T-helper 17 cell (primary cell): ENCODE measurements around the gene THADA. TPM values are rescaled to one million over a fixed set of nuclear protein-coding genes. Genes with fewer than 3 reads are reported as not detected.
"Not testable (repeated sequence)": the region's sequence is repeated elsewhere in the genome, so short reads cannot be mapped to it uniquely, and the experiment has no call there.

ENCODE experiments used
- ATAC-seq: fragments of 150-1000 bp; cut with Tn5 transposase; 2 replicates; pipeline ENCODE4 v1.10.0; 2021; ENCODE audit warnings: mild to moderate bottlenecking, moderate library complexity
- DNase-seq, 3 donors: peaks; one replicate each; pipeline versions ENCODE4 v3.0.0 to v3.0.0-alpha.2; 2020 to 2021
- H3K9me3 ChIP-seq: one replicate; pipeline ENCODE4 v1.7.0; 2013; ENCODE audit warnings: low read length, mild to moderate bottlenecking; ENCODE audit not compliant: control insufficient read depth, poor library complexity, severe bottlenecking
- H3K27ac Mint-ChIP-seq: one replicate; pipeline ENCODE4 v1.8.0; 2022; ENCODE audit warnings: mild to moderate bottlenecking, moderate library complexity, mixed read lengths
- H3K27me3 Mint-ChIP-seq: one replicate; pipeline ENCODE4 v1.8.0; 2022; ENCODE audit warnings: mixed read lengths
- H3K36me3 Mint-ChIP-seq: one replicate; pipeline ENCODE4 v1.8.0; 2022; ENCODE audit warnings: low read depth, mixed read lengths
- H3K4me1 Mint-ChIP-seq: one replicate; pipeline ENCODE4 v1.8.0; 2022; ENCODE audit warnings: mild to moderate bottlenecking, mixed read lengths
- H3K4me3 Mint-ChIP-seq: one replicate; pipeline ENCODE4 v1.8.0; 2022; ENCODE audit warnings: mild to moderate bottlenecking, moderate library complexity, mixed read lengths
- total RNA-seq, 4 donors: library from RNA in 2 of 4; stranded (reverse) in 2 of 4; gene quantifications; one replicate each; pipeline ENCODE4 v1.2.3 and lab custom pipeline; 2022 to 2026

THADA gene, protein sequence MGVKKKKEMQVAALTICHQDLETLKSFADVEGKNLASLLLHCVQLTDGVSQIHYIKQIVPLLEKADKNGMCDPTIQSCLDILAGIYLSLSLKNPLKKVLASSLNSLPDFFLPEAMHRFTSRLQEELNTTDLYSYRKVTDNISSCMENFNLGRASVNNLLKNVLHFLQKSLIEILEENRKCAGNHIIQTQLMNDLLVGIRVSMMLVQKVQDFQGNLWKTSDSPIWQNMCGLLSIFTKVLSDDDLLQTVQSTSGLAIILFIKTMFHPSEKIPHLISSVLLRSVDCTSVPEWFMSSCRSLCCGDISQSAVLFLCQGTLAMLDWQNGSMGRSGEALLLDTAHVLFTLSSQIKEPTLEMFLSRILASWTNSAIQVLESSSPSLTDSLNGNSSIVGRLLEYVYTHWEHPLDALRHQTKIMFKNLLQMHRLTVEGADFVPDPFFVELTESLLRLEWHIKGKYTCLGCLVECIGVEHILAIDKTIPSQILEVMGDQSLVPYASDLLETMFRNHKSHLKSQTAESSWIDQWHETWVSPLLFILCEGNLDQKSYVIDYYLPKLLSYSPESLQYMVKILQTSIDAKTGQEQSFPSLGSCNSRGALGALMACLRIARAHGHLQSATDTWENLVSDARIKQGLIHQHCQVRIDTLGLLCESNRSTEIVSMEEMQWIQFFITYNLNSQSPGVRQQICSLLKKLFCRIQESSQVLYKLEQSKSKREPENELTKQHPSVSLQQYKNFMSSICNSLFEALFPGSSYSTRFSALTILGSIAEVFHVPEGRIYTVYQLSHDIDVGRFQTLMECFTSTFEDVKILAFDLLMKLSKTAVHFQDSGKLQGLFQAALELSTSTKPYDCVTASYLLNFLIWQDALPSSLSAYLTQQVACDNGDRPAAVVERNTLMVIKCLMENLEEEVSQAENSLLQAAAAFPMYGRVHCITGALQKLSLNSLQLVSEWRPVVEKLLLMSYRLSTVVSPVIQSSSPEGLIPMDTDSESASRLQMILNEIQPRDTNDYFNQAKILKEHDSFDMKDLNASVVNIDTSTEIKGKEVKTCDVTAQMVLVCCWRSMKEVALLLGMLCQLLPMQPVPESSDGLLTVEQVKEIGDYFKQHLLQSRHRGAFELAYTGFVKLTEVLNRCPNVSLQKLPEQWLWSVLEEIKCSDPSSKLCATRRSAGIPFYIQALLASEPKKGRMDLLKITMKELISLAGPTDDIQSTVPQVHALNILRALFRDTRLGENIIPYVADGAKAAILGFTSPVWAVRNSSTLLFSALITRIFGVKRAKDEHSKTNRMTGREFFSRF (N-terminal part only)
- 10 to 100 TPM; 40.1 to 41.0 TPM for total RNA-seq
- total RNA-seq (lab: John Stamatoyannopoulos, UW): 89.8 to 105 reads per million in 2 donors

DNA sequence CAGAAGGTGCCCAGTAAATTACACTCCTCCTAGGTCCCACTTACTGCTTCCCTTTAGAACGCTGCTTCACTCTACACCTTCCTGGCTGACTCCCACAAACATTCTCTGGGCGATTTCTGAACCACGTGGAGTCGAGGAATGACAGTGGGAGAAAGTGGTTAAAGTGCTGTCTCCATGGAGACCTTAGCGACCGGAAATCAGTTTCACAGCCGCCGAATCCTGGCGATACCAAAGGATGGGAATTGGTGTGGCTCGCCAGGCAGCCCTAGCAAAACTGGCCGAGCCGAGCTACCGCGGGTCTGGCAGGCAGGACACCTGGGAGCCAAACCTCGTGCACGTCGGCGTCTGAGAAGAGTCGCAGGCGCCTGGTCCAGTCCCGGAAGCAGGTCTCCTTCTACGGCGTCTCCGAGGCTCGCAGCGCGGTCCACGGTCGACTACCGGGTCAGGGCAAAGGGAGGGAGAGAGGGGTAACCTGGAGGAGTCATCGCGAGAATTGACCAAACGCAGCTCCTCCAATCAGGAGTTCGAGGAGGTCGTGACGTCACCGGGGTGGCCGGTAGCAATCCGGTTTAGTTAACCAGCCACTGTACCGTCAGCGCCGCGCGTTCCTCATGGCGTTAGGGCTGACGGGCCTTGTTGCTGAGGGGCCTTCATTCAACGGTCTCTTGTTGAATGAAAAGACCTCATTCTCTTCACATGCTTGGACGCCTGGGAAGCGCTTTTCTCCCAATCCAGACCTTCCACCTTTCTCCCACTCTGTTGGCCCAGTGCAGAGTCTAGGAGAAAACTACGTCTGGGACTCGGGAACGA lies at the start of gene THADA:
THADA (minus strand) TSS at position 436 of the 810 bp plus-strand sequence. CDS start 3,646 bp downstream, outside the sequence.
- DNase-seq (peak; percentile 82 to 88 (median 87)), ATAC-seq (peak; percentile 95)
- H3K27me3 Mint-ChIP-seq: peaks cover 25% of the 10 kb centered on the region
- no peaks in the 10 kb centered on the region for H3K9me3 ChIP-seq
- peak within 1 kb of the TSS; percentile 97 for H3K27ac Mint-ChIP-seq
- peaks cover 3% of the 10 kb centered on the region for H3K36me3 Mint-ChIP-seq
- H3K4me1 Mint-ChIP-seq: peaks cover 21% of the 10 kb centered on the region
- peak within 1 kb of the TSS; percentile 93 for H3K4me3 Mint-ChIP-seq

DNA sequence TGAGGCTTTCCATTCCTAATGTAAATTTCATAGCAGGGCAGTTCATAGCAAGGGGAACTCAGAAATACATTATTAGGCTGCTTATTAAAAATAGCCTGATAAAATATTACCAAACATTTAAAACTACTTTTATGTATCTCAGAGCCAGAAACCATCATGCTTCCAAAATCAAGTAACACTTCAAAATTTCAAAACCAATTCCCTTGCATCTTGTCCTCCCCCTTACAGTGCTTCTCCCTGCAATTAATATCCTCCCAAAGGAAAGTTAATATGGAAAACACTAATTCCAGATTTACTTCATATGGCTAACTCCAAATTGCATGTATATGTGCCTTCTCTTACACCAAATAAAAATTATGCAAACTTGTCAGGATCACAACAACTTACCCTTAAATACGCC lies 47.8 kb upstream of the THADA start:
- no peak for ATAC-seq
- H3K27ac Mint-ChIP-seq: no peak overlapping the region

DNA sequence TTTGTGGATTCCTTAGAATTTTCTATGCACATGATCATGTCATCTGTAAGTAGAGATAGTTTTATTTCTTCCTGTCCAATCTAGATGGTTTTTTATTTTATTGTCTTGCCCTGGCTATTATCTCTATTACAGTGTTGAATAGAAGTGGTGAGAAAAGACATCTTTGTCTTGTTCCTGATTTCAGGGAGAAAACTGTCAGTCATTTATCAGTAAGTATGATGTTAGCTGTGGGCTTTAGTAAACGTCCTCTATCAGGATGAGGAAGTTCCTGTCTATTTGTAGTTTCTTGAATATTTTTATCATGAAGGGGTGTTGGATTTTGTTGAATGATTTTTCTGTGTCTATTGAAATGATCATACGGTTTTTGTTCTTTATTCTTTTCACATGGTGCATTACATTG lies 46.5 kb upstream of the THADA start:
- H3K36me3 Mint-ChIP-seq: no peaks in the 10 kb centered on the region
- DNase-seq (no peak), ATAC-seq (no peak)
- H3K4me1 Mint-ChIP-seq: peaks cover 5% of the 10 kb centered on the region
- H3K9me3 ChIP-seq: no peaks in the 10 kb centered on the region
- peaks cover under 1% of the 10 kb centered on the region for H3K27me3 Mint-ChIP-seq
- no peak overlapping the region for H3K4me3 Mint-ChIP-seq
- no peak overlapping the region for H3K27ac Mint-ChIP-seq

More for the DNA sequence above, 47.8 kb upstream of the THADA start:
- DNase-seq: no peak
- no peak overlapping the region for H3K4me3 Mint-ChIP-seq
- H3K9me3 ChIP-seq: no peaks in the 10 kb centered on the region
- peaks cover 11% of the 10 kb centered on the region for H3K27me3 Mint-ChIP-seq
- H3K4me1 Mint-ChIP-seq: no peaks in the 10 kb centered on the region
- H3K36me3 Mint-ChIP-seq: no peaks in the 10 kb centered on the region

DNA sequence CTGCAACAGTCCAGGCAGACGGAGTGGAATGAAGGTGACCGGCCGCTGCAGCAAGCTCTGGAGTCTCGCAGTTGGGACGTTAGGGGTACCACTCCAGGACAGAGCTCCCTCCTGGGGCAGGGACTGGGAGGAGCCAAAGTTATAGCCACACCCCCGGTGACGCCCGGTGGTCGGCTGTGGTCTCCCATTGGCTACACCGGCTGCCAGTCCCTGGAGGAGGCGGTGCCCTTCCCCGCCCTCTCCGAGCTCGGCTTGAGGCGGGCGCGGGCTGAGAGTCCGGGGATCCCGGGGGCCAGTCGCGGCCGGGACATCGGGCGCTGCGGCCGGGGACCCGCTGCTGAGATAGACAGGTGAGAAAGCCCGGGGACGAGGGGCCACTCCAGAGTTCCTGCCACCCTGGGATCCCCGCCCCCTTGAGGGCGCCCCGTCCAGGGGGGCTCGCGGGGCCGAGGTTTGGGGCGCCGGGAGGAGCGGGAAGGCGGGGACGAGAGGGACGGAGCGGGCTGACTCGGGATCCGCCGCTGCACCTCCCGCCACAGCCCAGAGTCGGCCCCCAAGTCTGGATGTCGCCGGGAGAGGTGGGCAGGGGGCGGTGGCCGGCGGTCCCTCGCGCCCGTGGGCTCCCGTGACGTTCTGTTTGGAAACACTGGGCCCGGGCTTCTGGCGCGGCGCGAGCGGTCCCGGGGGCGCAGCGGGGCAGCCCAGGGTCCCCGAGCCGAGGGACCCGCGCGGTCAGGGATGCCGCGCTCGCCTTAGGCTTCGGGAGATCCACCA lies 41.4 kb upstream of the THADA start, which contains the start of gene PLEKHH2:
PLEKHH2 (plus strand) TSS at position 231 of the 774 bp plus-strand sequence. CDS start 7,414 bp downstream, outside the sequence.
- Mint-ChIP-seq H3K36me3 (peaks cover 9% of the 10 kb centered on the region), H3K27me3 (peaks cover 35% of the 10 kb centered on the region), H3K4me3 (peak within 1 kb of the TSS; percentile 97), H3K4me1 (peaks cover 16% of the 10 kb centered on the region), H3K27ac (peak within 1 kb of the TSS; percentile 84)
- no peaks in the 10 kb centered on the region for H3K9me3 ChIP-seq
- DNase-seq (peak; percentile 64 to 82 (median 70)), ATAC-seq (peak; percentile 100)

DNA sequence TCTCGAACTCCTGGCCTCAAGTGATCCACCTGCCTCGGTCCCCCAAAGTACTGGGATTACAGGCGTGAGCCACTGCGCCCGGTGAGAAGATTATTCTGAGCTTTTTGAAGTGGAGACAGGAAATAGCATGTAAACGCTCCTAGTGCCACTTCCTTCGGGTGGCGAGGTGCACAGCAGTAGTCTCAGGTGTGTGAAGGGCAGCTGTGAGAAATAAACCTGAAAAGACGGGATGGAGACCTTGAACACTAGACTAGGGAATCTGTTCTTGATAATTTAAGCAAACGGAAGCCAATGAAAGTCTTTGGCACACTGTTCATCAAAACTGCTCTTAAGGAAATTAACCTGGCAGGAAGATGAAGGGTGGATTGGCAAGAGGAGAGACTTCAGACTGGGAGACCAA lies 40.8 kb upstream of the THADA start:
- peak overlapping the region; percentile 84 for H3K27ac Mint-ChIP-seq
- H3K9me3 ChIP-seq: no peaks in the 10 kb centered on the region
- DNase-seq: peak in 1 of 3 donors; percentile 9
- peak overlapping the region; percentile 97 for H3K4me3 Mint-ChIP-seq
- H3K36me3 Mint-ChIP-seq: peaks cover 9% of the 10 kb centered on the region
- peaks cover 20% of the 10 kb centered on the region for H3K4me1 Mint-ChIP-seq
- peak; percentile 59 for ATAC-seq
- H3K27me3 Mint-ChIP-seq: peaks cover 41% of the 10 kb centered on the region

DNA sequence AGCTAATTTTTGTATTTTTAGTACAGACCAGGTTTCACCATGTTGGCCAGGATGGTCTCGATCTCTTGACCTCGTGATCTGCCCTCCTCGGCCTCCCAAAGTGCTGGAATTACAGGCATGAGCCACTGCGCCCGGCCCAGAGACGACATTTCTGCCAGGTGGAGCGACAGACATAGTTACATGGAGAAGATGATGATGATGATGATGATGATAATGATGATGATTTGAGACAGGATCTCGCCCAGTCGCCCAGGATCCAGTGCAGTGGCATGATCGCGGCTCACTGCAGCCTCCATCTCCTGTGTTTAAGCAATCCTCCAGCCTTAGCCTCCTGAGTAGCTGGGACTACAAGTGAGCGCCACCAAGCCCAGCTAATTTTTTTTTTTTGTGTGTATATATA lies 40.3 kb upstream of the THADA start:
- not testable (repeated sequence) for ATAC-seq, H3K9me3 ChIP-seq, DNase-seq, H3K36me3 Mint-ChIP-seq
- Mint-ChIP-seq H3K4me1 (peaks cover 20% of the 10 kb centered on the region), H3K27ac (peak overlapping the region; percentile 84), H3K27me3 (peaks cover 46% of the 10 kb centered on the region), H3K4me3 (peak overlapping the region; percentile 97)

DNA sequence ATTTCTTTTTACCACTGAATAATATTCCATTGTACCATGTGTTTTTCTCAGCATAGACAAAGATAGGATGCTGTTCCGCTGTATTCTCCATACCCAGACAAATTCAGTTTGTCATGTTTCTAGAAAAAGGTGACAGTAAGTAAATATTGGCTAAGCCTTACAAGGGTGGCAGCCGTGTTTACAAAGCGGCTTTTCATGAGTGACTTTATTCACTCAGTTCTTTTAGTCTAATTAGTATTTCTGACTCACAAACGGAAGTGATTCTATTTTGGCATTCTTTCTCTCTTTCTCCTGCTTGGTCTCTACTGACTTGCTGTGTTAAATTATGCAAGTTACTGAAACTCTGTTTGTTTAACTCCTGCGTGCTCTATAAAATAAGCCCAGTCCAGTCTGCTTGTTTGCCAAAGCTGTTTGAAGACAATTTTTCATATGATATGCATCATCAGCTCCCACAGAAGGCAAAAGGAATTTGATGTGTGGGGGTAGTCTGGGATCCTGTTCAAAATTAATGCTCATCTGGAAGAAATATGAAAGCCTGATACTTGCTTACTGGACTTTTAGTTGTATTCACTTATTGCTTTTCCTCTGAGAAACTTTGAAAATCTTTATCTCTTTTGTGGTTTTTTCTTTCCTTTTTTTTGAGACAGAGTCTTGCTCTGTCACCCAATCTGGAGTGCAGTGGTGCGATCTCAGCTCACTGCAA lies 38.9 kb upstream of the THADA start:
- H3K27me3 Mint-ChIP-seq: peaks cover 50% of the 10 kb centered on the region

DNA sequence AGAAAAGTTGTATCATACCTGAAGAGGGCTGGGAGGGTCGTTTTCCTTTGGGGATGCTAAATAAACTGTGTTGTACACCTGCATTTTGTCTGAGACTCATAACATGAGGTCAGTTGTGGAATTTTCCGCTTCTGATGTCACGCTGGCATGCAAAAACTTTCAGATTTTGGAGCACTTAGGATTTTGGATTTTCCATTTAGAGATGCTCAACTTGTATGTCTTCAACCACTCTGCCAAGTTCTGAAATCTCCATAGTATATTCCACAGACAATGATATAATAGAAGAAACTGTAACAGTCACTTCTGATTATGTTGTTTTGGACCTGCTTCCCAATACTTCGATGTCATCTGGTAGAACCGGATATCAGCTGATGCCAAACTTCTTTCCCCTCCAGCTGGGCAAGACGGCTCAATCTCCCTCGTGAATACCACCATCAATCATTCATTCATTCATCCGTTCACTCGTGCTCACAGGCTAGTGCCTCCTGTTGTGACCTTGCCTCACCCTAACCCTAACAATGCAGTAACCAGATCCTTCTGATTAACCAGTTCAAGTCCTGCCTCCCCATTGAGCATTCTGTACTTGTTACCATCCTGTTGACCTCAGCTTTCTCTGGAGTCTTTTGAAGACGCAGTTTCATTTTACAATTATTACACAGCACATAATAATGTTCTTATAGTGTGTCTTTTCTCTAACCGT lies 35.9 kb upstream of the THADA start:
- H3K27ac Mint-ChIP-seq: no peak overlapping the region
- H3K9me3 ChIP-seq: peaks cover 3% of the 10 kb centered on the region
- ATAC-seq (no peak), DNase-seq (no peak)
- H3K4me3 Mint-ChIP-seq: no peak overlapping the region
- peaks cover 14% of the 10 kb centered on the region for H3K4me1 Mint-ChIP-seq
- H3K27me3 Mint-ChIP-seq: peaks cover 48% of the 10 kb centered on the region
- peaks cover 8% of the 10 kb centered on the region for H3K36me3 Mint-ChIP-seq

More for the DNA sequence above, 38.9 kb upstream of the THADA start:
- no peaks in the 10 kb centered on the region for H3K9me3 ChIP-seq
- Mint-ChIP-seq H3K27ac (no peak overlapping the region), H3K4me1 (peaks cover 20% of the 10 kb centered on the region), H3K4me3 (no peak overlapping the region), H3K36me3 (peaks cover 9% of the 10 kb centered on the region)
- no peak for DNase-seq
- no peak for ATAC-seq

DNA sequence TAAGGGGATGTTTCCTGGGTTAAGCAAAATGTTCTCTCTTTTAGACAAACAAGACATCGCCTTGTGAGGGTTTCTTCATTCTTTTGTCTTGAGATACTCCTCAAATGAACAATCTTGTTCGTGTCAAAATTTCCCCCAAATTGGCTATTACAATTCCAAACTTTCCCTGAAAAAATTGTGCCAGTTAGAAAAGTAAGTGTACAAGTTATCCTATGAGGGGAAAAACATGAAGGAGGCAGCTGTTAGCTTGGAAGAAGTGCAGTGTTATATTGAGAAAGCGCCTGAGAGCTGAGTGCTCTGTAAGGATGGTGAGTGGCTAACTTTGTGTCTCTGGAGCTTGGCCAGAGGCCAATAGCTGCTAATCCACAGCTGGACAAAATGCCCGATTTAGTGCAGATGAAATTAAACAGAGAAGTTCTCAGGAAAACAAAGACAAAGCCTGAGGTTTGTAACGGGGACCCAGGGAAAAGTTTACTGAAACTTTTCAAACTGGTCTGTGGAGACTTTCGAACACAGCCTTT lies 27.2 kb upstream of the THADA start:
- DNase-seq: no peak
- Mint-ChIP-seq H3K27me3 (peaks cover 26% of the 10 kb centered on the region), H3K27ac (no peak overlapping the region), H3K4me3 (no peak overlapping the region), H3K4me1 (no peaks in the 10 kb centered on the region), H3K36me3 (peaks cover 2% of the 10 kb centered on the region)
- H3K9me3 ChIP-seq: peaks cover 3% of the 10 kb centered on the region
- ATAC-seq: no peak

DNA sequence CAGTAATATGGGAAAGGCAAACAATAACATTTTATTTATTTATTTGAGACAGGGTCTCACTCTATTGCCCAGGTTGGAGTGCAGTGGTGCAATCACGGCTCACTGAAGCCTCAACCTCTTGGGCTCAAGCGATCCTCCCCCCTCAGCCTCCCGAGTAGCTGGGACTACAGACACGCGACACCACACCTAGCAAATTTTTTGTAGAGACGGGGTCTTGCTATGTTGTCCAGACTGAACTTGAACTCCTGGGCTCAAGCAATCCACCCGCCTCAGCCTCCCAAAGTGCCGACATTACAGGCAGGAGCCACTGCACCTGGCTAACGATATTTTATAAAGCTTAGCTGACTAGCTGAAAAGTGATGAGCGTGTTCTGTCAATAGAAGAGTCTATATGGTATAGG lies 23.7 kb upstream of the THADA start:
- Mint-ChIP-seq H3K27me3 (peaks cover 27% of the 10 kb centered on the region), H3K27ac (no peak overlapping the region), H3K36me3 (peaks cover 2% of the 10 kb centered on the region), H3K4me1 (no peaks in the 10 kb centered on the region), H3K4me3 (no peak overlapping the region)
- no peaks in the 10 kb centered on the region for H3K9me3 ChIP-seq
- DNase-seq (no peak), ATAC-seq (no peak)
